Breast epithelium (tissue), 4 donors: ENCODE measurements around the gene PTPN22. TPM values are rescaled to one million over a fixed set of nuclear protein-coding genes. Genes with fewer than 3 reads are reported as not detected.

Experiments used
- DNase-seq, 2 donors: peaks; one replicate each; pipeline ENCODE4 v3.0.0-alpha.2; 2019; ENCODE audit warnings: low spot score in 2 of 2
- H3K27ac ChIP-seq, 2 donors: fragments of 200-600 bp; sonication (generic) in 1 of 2; one replicate each; pipeline ENCODE4 v1.5.1; 2016 to 2019; ENCODE audit warnings: mild to moderate bottlenecking in 1 of 2
- H3K27me3 ChIP-seq, 2 donors: fragments of 200-600 bp; sonication (generic) in 1 of 2; one replicate each; pipeline versions ENCODE4 v1.5.1 to v1.6.0; 2017 to 2019; ENCODE audit warnings: control low read depth in 1 of 2, mild to moderate bottlenecking in 1 of 2
- H3K36me3 ChIP-seq: fragments of 200-600 bp; one replicate; pipeline ENCODE4 v1.5.1; 2019
- H3K4me1 ChIP-seq, 2 donors: fragments of 200-600 bp; sonication (generic); one replicate each; pipeline ENCODE4 v1.5.1; 2016 to 2019; ENCODE audit warnings: control low read depth in 1 of 2
- H3K4me3 ChIP-seq, 3 donors: fragments of 200-600 bp; sonication (generic); 1 replicate in 2 of 3; 2 replicates in 1 of 3; pipeline ENCODE4 v1.5.1; 2016 to 2019; ENCODE audit warnings: mild to moderate bottlenecking in 3 of 3, moderate library complexity in 2 of 3
- H3K9me3 ChIP-seq, 2 donors: fragments of 200-600 bp; sonication (generic) in 1 of 2; one replicate each; pipeline ENCODE4 v1.5.1; 2016 to 2019; ENCODE audit warnings: control low read depth in 1 of 2
- CTCF ChIP-seq, 3 donors: fragments of 450-650 bp; IDR thresholded peaks; one replicate each; pipeline ENCODE4 v1.5.1; 2016 to 2017; ENCODE audit warnings: antibody characterized with exemption in 3 of 3, mild to moderate bottlenecking in 3 of 3, moderate library complexity in 3 of 3
- POLR2A ChIP-seq: fragments of 450-650 bp; IDR thresholded peaks from one replicate; pipeline ENCODE4 v1.6.1; 2016; ENCODE audit warnings: antibody characterized with exemption, mild to moderate bottlenecking, moderate library complexity
- POLR2AphosphoS5 ChIP-seq, 3 donors: sonication (generic); formaldehyde crosslinking; IDR thresholded peaks; one replicate each; pipeline ENCODE4 v1.6.1; 2017; ENCODE audit warnings: antibody characterized with exemption in 3 of 3
- intact Hi-C: fragments of 100-400 bp; cut with DNase I; formaldehyde crosslinking; loops from one replicate; pipeline ENCODE4 v1.15.1; 2023; ENCODE audit warnings: low total_unique reads
- total RNA-seq, 3 donors: library from RNA; depleted of rRNA; stranded (reverse); fragments of >200 nt; gene quantifications; one replicate each; pipeline ENCODE4 v1.1.0, GENCODE V29; 2016

The PTPN22 gene
- total RNA-seq, 3 donors from 2014 or later = 3.4 to 7.2 (median 3.6) TPM

GRCh38 chr1:113834716-113835115 lies 36.8 kb downstream of the PTPN22 start:
- TF ChIP-seq POLR2A (no peak), CTCF (IDR thresholded peaks at IDR 0.05) (no peak), POLR2AphosphoS5 (IDR thresholded peaks at IDR 0.05) (no peak)
- no peaks in the 10 kb centered on the region for H3K4me1 ChIP-seq
- H3K27ac ChIP-seq = no peak overlapping the region
- no peaks in the 10 kb centered on the region for H3K36me3 ChIP-seq
- intact Hi-C loops = no loop called here
- no peaks in the 10 kb centered on the region for H3K27me3 ChIP-seq
- no peak for DNase-seq
- no peak overlapping the region for H3K4me3 ChIP-seq
- no peaks in the 10 kb centered on the region for H3K9me3 ChIP-seq

DNA sequence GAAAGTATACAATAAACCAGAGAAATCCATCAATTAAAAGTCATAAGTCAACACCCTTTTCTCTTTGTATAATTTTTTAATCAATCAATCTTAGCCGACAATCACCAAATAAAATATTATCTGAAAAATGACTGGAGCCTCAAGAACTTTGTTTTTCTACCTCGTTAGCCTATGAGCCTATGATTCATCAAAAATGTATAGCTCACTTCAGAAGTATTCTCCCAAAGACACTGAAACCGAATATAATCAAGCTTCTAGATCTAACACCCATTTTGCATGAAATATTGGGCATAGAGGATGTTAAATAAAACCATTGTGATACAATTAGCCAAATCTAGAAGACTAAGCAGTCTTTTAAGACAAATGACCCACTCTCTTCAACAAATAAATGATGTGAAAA lies 41.5 kb downstream of the PTPN22 start:
- Histone ChIP-seq H3K4me1 (no peaks in the 10 kb centered on the region), H3K9me3 (no peaks in the 10 kb centered on the region), H3K27me3 (no peaks in the 10 kb centered on the region), H3K27ac (no peak overlapping the region), H3K36me3 (no peaks in the 10 kb centered on the region), H3K4me3 (no peak overlapping the region)
- DNase-seq = no peak
- no peak for TF ChIP-seq POLR2A
- TF ChIP-seq CTCF (IDR thresholded peaks at IDR 0.05) = no peak
- TF ChIP-seq POLR2AphosphoS5 (IDR thresholded peaks at IDR 0.05) = no peak
- intact Hi-C loops = no loop called here

DNA sequence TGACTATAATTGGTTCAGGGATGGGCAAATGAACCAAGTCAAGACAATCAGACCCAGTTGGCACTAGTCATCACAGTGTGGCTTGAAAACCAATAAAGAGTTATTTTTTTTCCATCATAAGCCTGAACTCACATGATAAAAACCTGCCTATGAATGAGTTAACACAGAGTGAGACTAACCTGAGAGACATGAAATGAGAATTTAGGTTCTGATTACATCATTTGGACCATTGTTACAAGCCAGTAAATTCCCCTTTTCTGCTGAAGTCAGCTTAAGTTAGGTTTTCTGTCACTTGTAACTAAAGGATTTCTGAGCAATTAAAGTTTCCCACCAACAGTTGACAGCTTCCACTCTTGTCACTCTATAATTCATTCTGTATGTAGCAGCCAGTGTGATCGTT lies 49.6 kb downstream of the PTPN22 start:
- no peaks in the 10 kb centered on the region for H3K27me3 ChIP-seq
- H3K4me1 ChIP-seq = no peaks in the 10 kb centered on the region
- H3K27ac ChIP-seq = no peak overlapping the region
- no peaks in the 10 kb centered on the region for H3K9me3 ChIP-seq
- H3K36me3 ChIP-seq = no peaks in the 10 kb centered on the region
- no peak for TF ChIP-seq POLR2AphosphoS5 (IDR thresholded peaks at IDR 0.05)
- no peak for TF ChIP-seq CTCF (IDR thresholded peaks at IDR 0.05)
- no peak for TF ChIP-seq POLR2A
- no peak overlapping the region for H3K4me3 ChIP-seq
- DNase-seq = no peak
- intact Hi-C loops = no loop called here

- intact Hi-C loops = no loop called here
- Histone ChIP-seq H3K27ac (no peak overlapping the region), H3K9me3 (no peaks in the 10 kb centered on the region), H3K36me3 (no peaks in the 10 kb centered on the region), H3K4me1 (no peaks in the 10 kb centered on the region), H3K27me3 (no peaks in the 10 kb centered on the region), H3K4me3 (no peak overlapping the region)
- TF ChIP-seq POLR2AphosphoS5 (IDR thresholded peaks at IDR 0.05) (no peak), POLR2A (no peak), CTCF (IDR thresholded peaks at IDR 0.05) (no peak)
- no peak for DNase-seq
Measured at GRCh38 chr1:113818578-113818977, 52.9 kb downstream of the PTPN22 start.

DNA sequence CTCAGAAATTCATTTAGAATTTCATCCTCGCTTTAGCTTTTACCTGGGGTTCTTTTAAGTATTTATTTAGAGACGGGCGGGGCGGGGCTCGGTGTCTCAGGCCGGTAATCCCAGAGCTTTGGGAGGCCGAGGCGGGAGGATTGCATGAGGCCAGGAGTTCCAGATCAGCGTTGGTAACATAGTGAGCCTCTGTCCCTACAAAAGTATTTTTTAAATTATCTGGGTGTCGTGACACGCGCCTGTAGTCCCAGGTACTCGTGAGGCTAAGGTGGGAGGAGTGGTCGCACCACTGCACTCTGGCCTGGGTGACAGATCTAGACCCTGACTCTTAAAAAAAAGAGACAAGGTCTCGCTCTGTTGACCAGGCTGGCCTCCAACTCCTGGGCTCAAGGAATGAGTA lies 58.3 kb downstream of the PTPN22 start:
- no peak overlapping the region for H3K4me3 ChIP-seq
- peak overlapping the region in 1 of 2 donors; percentile 96 for H3K27ac ChIP-seq
- no peak for TF ChIP-seq POLR2AphosphoS5 (IDR thresholded peaks at IDR 0.05)
- TF ChIP-seq POLR2A = no peak
- no peak for TF ChIP-seq CTCF (IDR thresholded peaks at IDR 0.05)
- no peaks in the 10 kb centered on the region for H3K4me1 ChIP-seq
- no peak for DNase-seq
- H3K27me3 ChIP-seq = no peaks in the 10 kb centered on the region
- intact Hi-C loops = no loop called here
- no peaks in the 10 kb centered on the region for H3K36me3 ChIP-seq
- H3K9me3 ChIP-seq = no peaks in the 10 kb centered on the region
